HG02885 (cell line): ENCODE results near the gene PPTC7.
A peak's percentile ranks its signal among the peaks of the same experiment; 100 is the strongest.
"Not testable (repeated sequence)": the region's sequence is repeated elsewhere in the genome, so short reads cannot be mapped to it uniquely, and the experiment has no call there.

Experiments used
- ATAC-seq: cut with Tn5 transposase; IDR thresholded peaks from one replicate; pipeline ENCODE4 v1.9.1; 2021; ENCODE audit warnings: mild to moderate bottlenecking; ENCODE audit not compliant: unreplicated experiment, poor library complexity

The PPTC7 gene

GRCh38 chr12:110538869-110539622, 44.1 kb downstream of the PPTC7 start:
- ATAC-seq: no peak

DNA sequence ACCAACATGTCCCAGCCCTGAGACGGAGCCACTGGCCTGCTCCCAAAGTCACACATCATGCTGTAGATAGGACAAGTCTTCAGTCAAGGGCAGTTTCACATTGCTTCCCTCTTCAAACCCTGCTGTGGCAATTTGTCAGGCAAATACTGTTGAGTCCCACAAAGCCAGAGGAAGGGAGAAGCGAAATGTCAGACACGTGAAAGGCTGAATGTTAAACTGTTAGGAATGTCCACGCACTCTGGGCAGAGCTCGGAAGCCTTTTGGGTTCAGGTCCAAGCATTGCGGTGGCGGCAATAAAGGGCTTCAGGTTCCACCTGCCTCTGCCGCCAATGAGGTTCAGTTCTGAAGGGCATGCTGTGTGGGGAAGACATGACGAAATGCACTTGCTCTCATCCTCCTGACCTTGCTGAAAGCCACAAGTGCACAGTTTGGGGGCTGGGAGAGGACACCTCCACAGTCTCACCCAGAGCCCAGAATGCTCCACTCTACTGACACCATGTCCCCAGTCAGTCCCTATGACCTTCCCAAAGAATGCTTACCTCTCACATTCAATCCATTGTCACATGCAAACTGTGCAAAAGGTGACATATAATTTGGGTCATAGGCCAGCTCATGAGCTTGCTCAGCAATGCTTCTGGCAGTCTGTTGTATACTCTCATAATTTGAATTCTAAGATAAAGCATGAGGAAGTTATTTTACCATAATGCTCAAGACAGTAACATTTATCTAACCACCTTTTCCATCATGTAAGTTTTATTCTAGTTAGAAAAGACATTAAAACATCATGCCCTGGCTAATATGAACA, 45.3 kb downstream of the PPTC7 start:
- ATAC-seq: no peak

- ATAC-seq: no peak
Measured at GRCh38 chr12:110536834-110537604, 46.1 kb downstream of the PPTC7 start.

DNA sequence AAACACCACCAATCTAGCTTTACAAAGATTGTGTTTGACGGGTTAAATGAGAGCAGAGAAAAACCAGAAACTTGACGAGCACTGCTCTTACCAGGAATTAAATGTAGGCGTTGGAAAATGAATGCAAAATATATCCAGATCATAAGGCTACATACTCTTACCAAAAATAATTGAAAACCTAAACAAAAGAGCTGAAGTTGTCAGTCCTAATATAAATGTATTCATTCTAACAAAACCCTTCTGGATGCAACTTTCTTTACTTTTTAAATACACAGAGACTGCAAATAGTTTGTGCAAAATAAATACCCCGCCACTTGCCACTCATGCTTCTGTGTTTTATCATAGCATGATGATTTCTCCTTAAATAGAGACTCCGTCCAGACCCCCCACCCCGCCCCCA, 48.3 kb downstream of the PPTC7 start:
- ATAC-seq: no peak

GRCh38 chr12:110533607-110534006, 49.5 kb downstream of the PPTC7 start:
- no peak for ATAC-seq

DNA sequence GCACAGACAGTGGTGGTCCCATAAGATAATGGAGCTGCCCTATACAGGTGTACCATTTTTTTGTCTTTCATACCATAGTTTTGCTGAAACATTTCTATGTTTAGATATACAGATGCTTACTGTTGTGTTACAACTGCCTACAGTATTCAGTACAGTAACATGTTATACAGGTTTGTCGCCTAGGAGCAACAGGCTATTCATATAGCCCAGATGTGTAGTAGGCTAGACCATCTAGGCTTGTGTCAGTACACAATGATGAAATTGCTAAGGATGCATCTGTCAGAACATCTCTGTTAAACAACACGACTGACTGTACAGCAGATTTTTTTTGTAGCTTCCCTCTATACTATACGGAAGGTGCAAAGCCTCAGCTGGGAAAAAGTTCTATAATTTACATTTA, 50.5 kb downstream of the PPTC7 start:
- ATAC-seq: no peak

GRCh38 chr12:110531741-110532333, 51.3 kb downstream of the PPTC7 start:
- peak; percentile 79 for ATAC-seq

DNA sequence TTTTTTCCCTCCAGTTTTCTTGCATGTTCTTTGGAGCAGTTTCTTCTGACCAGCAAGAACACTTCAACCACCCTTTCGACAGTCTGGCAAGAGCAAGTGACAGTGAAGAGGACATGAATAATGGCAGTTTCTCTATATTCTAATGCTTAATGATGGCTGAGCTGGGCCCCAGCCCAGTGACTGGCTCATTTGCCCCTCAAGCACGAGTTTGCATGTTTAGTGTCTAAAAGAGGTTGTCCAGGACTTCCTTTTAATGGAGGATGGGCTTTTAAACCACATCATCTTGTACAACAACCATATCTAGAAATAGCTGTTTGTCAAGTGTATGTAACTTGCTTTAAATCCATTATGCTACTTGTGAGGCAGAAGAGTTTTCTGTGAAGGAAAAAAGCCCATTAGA, 52.6 kb downstream of the PPTC7 start:
- ATAC-seq: no peak

- no peak for ATAC-seq
Measured at GRCh38 chr12:110528277-110528839, 54.8 kb downstream of the PPTC7 start.

DNA sequence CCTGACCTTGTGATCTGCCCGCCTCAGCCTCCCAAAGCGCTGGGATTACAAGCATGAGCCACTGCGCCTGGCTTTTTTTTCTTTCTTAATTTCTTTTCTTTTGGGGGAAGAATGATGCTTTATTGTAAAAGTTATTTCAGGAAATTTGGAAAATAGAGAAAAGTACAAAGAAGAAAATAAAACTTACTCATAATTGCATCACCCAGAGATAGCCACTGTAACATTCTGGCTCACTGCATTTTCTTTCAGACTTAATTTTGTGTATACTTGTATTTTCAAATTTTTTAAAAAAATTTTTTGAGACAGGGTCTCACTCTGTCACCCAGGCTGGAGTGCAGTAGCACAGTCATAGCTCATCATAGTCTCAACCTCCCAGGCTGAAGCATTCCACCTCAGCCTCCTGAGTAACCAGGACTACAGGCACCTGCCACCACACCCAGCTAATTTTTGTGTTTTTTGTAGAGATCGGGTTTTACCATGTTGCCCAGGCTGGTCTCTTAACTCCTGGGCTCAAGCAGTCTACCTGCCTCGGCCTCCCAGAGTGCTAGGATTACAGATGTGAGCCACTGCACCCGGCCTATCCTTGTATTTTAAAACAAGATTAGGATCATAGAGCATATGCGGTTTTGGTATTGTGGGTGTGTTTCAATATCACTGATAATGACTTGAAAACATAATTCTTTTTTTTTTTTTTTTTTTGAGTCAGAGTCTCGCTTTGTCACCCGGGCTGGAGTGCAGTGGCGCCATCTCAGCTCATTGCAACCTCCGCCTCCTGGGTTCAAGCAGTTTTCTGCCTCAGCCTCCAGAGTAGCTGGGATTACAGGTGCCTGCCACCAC, 62.0 kb downstream of the PPTC7 start:
- ATAC-seq: not testable (repeated sequence)

DNA sequence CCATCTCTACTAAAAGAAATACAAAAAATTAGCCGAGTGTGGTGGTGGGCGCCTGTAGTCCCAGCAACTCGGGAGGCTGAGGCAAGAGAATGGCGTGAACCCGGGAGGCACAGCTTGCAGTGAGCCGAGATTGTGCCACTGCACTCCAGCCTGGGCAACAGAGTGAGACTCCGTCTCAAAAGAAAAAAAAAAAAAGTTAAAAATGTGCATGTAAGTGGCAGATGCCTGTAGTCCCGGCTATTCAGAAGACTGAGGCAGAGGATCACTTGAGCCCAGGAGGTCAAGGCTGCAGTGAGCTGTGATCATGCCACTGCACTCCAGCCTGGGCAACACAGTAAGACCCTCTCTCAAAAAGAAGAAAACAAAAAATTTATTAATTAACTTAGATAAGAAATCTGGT, 65.1 kb downstream of the PPTC7 start:
- not testable (repeated sequence) for ATAC-seq

GRCh38 chr12:110516995-110517394, 66.1 kb downstream of the PPTC7 start:
- no peak for ATAC-seq

- no peak for ATAC-seq
Measured at GRCh38 chr12:110514363-110514762, 68.8 kb downstream of the PPTC7 start.

DNA sequence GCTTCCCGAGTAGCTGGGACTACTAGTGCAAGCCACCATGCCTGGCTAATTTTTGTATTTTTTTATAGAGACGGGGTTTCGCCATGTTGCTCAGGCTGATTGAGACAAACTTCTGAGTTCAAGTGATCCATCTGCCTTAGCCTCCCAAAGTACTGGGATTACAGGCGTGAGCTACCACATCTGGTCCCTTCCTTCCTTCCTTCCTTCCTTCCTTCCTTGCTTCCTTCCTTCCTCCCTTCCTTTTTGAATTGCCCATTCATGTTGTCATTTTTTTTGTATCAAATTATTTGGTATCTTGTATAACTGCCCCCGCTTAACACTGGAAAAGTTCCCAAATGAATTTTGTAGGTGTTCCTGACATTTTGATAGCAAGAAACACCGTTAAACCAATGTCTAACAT, 69.3 kb downstream of the PPTC7 start:
- ATAC-seq: no peak

DNA sequence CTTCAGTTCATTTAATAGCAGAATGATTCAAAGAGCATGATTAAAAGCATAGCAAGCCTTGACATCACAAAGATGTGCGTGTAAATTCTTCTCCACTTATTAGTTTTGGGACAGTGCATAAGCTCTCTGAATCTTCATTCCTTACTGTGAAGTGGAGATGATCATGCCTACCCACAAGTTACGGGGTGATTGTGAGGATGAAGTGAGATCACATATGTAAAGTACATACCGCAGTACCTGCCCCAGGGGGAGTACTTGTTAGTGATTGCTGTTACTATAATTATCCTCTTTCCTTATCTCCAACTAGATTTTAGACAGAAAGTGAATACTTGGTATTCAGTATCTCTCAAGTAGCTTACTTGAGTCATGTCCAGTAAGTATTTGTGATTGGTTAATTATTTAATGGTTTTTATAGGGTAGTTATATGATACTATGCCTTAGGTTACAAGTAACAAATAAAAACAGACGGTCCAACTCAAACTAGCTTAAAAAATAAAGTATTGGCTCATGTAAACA, 75.0 kb downstream of the PPTC7 start:
- ATAC-seq: no peak

GRCh38 chr12:110505332-110505731, 77.8 kb downstream of the PPTC7 start:
- no peak for ATAC-seq

DNA sequence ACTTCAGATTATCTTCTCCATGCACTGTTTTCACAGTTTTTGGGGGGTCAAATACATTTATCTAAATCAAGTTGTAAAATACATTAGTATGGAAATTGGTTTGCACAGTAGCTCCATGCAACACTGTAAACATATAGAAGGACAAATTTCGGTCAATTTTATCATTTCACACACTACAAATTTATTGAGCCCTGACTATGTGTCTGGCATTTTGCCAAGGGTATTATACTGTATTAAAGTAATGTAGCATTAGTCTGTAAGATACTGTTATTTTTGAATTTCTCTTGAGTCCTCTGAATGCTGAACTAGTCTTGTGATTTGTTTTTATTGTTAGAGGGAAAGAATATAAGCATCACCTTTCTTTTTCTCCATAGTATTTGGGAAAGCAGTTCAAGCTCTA, 79.7 kb downstream of the PPTC7 start:
- no peak for ATAC-seq

- ATAC-seq: peak; percentile 95
Measured at GRCh38 chr12:110501752-110502738, 81.1 kb downstream of the PPTC7 start, which contains the start of the genes RAD9B and VPS29. Gene RAD9B, plus strand, starts transcription at chr12:110502331. Its CDS starts 7 bp downstream, at chr12:110502338. Gene VPS29, minus strand, starts transcription at chr12:110502111. Its CDS starts 60 bp downstream, at chr12:110502051.
